GM21515 (cell line): Measurements from ENCODE around the gene RALGAPA2.
"Not testable (repeated sequence)": the region's sequence is repeated elsewhere in the genome, so short reads cannot be mapped to it uniquely, and the experiment has no call there.

Experiments
- ATAC-seq: cut with Tn5 transposase; IDR thresholded peaks from one replicate; pipeline ENCODE4 v1.9.1; 2021; ENCODE audit not compliant: unreplicated experiment

Gene RALGAPA2

GRCh38 chr20:20355503-20355902, 356.9 kb downstream of the RALGAPA2 start:
- not testable (repeated sequence) for ATAC-seq

DNA sequence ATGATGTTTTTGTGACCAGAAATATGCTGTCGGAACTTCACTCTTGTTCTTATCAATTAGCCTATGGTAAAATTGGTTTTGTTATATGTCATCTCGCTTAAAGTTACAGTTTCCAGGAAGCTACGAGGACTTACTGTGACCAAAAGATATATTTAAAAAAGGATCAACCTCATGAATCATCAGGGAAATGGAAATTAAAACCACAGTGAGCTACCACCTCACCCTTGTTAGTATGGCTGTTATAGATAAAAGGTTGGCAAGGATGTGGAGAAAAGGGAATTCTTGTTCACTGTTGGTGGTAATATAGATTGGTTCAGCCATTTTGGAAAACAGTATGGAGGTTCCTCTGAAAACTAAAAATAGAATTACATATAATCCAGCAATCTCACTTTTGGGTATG, 358.9 kb downstream of the RALGAPA2 start:
- no peak for ATAC-seq

- no peak for ATAC-seq
Observed at GRCh38 chr20:20344476-20344875, 368.0 kb downstream of the RALGAPA2 start.

- ATAC-seq = no peak
Observed at GRCh38 chr20:20343932-20344331, 368.5 kb downstream of the RALGAPA2 start.
